ENCODE results near the gene TWF2. TPM values are rescaled to one million over a fixed set of nuclear protein-coding genes. Genes with fewer than 3 reads are reported as not detected.
A peak's percentile ranks its signal among the peaks of the same experiment; 100 is the strongest.

TWF2 gene
- total RNA-seq, 1 donor from 2014 or later, result 50.4 TPM

- no peak for TF ChIP-seq CTCF (IDR thresholded peaks at IDR 0.05)
- Histone ChIP-seq H3K36me3 (peaks cover 69% of the 10 kb centered on the region), H3K4me3 (no peak overlapping the region), H3K27me3 (no peaks in the 10 kb centered on the region), H3K27ac (no peak overlapping the region), H3K9me3 (no peaks in the 10 kb centered on the region), H3K4me1 (peaks cover 37% of the 10 kb centered on the region)
- ATAC-seq, result no peak
- intact Hi-C loops (cut with DNase I), result no loop called here
- no peak for DNase-seq
Observed at GRCh38 chr3:52213901-52214300, 25.1 kb downstream of the TWF2 start.

GRCh38 chr3:52213005-52213404, 26.0 kb downstream of the TWF2 start:
- DNase-seq, result no peak
- H3K4me3 ChIP-seq, result no peak overlapping the region
- peaks cover 78% of the 10 kb centered on the region for H3K36me3 ChIP-seq
- no peaks in the 10 kb centered on the region for H3K27me3 ChIP-seq
- no peaks in the 10 kb centered on the region for H3K9me3 ChIP-seq
- H3K27ac ChIP-seq, result no peak overlapping the region
- H3K4me1 ChIP-seq, result peaks cover 28% of the 10 kb centered on the region
- intact Hi-C loops (cut with DNase I), result no loop called here
- TF ChIP-seq CTCF (IDR thresholded peaks at IDR 0.05), result no peak
- ATAC-seq, result no peak

GRCh38 chr3:52211268-52211891, 27.6 kb downstream of the TWF2 start:
- no peak for DNase-seq
- TF ChIP-seq CTCF (IDR thresholded peaks at IDR 0.05), result no peak
- H3K4me3 ChIP-seq, result no peak overlapping the region
- peak overlapping the region; percentile 39 for H3K27ac ChIP-seq
- peaks cover 12% of the 10 kb centered on the region for H3K4me1 ChIP-seq
- H3K9me3 ChIP-seq, result no peaks in the 10 kb centered on the region
- intact Hi-C loops (cut with DNase I), result no loop called here
- H3K36me3 ChIP-seq, result peaks cover 95% of the 10 kb centered on the region
- no peaks in the 10 kb centered on the region for H3K27me3 ChIP-seq
- no peak for ATAC-seq

- Histone ChIP-seq H3K27me3 (no peaks in the 10 kb centered on the region), H3K4me1 (peaks cover 4% of the 10 kb centered on the region), H3K36me3 (peaks cover 100% of the 10 kb centered on the region), H3K9me3 (no peaks in the 10 kb centered on the region), H3K27ac (peak overlapping the region; percentile 64), H3K4me3 (no peak overlapping the region)
- ATAC-seq (peak; percentile 82), DNase-seq (no peak)
- intact Hi-C loops (cut with DNase I), result no loop called here
- TF ChIP-seq CTCF (IDR thresholded peaks at IDR 0.05), result no peak
Observed at GRCh38 chr3:52210550-52211046, 28.4 kb downstream of the TWF2 start.

- Histone ChIP-seq H3K36me3 (peaks cover 100% of the 10 kb centered on the region), H3K9me3 (no peaks in the 10 kb centered on the region), H3K4me1 (peaks cover 4% of the 10 kb centered on the region), H3K4me3 (no peak overlapping the region), H3K27ac (peak overlapping the region; percentile 64), H3K27me3 (no peaks in the 10 kb centered on the region)
- no peak for TF ChIP-seq CTCF (IDR thresholded peaks at IDR 0.05)
- intact Hi-C loops (cut with DNase I), result no loop called here
- DNase-seq, result no peak
- ATAC-seq, result no peak
Observed at GRCh38 chr3:52210037-52210436, 28.9 kb downstream of the TWF2 start.
